Activated gamma-delta T cell treated with Interleukin-2 at 50 U/mL for 16 hours (primary cell): ENCODE measurements around the gene PSMD2.

Source experiments
- DNase-seq: peaks from one replicate; pipeline ENCODE4 v3.0.0-alpha.2; 2020

Gene PSMD2

DNA sequence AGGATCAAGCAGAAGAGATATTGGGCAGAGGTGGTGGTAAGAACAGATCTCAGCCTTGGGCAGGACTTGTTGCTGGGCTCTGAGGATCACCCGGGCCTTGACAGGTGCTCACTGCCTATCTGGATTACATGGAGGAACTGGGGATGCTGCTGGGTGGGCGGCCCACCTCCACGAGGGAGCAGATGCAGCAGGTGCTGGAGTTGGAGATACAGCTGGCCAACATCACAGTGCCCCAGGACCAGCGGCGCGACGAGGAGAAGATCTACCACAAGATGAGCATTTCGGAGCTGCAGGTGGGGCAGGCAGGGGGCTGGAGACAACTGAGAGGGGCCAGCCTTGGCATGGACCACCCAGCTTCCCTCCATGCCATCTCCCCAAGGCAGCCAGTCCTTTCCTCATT lies 15.4 kb upstream of the PSMD2 start:
- DNase-seq, result no peak

GRCh38 chr3:184284696-184285095 lies 14.3 kb upstream of the PSMD2 start:
- no peak for DNase-seq

DNA sequence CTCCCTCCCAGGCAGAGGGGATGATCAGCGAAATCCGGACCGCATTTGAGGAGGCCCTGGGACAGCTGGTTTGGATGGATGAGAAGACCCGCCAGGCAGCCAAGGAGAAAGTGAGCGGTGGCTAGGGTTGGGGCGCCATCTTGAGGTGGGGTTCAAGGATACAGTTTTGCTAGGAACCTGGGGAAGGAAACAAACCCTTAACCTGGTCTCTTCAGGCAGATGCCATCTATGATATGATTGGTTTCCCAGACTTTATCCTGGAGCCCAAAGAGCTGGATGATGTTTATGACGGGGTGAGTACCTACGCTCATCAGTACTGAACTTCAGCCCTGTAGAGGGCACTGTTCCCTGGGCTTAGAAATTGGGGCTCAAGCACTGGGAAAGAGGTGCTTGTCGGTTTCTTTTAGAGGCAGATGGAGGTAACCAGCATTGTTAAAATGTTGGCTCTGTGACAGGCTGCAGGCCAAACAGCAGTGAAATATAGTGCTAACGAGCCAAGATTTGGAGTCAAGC lies 9.6 kb upstream of the PSMD2 start:
- peak; percentile 54 for DNase-seq

DNA sequence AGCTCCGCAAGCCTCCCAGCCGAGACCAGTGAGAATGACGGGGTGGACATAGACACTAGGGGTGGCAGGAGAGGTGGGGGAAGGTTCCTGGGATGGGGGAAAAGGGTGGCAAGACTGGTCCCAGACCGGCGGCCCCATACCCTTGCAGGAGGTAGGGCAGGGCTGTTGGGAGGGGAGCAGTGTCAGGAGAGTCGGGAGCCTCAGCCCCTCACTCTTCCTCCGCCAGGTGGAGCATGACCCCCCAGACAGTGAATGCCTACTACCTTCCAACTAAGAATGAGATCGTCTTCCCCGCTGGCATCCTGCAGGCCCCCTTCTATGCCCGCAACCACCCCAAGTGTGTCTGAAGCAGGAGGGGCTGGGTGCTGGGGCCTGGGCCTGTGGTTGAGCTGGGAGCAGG lies 8.7 kb upstream of the PSMD2 start:
- no peak for DNase-seq

DNA sequence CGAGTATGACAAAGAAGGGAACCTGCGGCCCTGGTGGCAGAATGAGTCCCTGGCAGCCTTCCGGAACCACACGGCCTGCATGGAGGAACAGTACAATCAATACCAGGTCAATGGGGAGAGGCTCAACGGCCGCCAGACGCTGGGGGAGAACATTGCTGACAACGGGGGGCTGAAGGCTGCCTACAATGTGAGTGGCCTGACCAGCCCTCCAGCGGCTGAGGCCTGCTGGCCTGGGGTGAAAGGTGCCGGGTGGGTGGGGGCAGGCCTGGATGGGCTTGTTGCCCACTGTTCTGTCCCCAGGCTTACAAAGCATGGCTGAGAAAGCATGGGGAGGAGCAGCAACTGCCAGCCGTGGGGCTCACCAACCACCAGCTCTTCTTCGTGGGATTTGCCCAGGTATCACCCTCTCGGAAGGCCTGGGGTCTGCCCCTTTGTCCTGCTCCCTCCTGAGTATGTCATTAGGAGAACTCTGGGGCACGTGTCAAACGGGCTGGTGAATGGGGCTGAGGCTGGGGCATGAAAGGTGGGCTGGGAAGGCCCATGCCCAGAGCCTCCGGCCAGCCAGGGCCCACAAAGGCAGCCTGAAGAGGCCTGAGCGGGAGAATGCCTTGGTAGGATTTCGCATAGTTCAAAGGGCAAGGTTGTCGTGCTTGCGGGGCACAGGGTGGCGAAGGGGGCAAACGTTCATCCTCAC lies 7.8 kb upstream of the PSMD2 start:
- DNase-seq, result no peak

GRCh38 chr3:184291738-184292445 lies 7.1 kb upstream of the PSMD2 start:
- DNase-seq, result no peak

DNA sequence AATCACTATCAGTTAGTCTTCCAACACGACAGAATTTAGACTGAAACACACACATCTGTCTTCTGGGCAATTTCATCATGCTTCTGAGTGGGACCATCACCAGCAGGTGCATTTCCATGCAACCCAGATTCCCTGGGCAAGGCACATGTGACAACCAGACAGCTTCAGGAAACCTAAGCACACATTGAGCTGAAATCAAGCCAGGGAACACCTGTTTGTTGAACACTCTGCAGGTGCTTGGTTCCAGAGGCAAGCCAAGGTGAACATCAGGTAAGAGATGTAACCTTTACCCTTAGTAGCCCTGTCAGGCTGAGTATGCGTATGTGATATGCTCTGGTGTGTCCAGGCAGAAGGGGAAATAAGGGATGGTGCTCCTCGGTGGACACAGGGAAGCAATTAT lies 3.3 kb upstream of the PSMD2 start:
- no peak for DNase-seq

DNA sequence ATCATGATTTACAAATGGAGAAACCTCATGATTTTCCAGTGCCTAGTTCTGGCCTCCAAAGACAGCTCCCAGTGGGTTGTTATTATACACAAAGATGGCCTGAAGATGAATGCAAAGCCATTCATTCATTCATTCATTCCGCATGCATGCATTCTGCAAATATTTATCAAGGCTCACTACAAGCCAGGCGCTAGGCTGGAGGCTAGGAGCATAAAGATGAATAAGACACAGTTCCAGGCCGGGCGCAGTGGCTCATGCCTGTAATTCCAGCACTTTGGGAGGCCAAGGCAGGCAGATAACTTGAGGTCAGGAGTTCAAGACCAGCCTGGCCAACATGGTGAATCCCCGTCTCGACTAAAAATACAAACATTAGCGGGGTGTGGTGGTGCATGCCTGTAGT lies 2.4 kb upstream of the PSMD2 start:
- DNase-seq, result no peak

- DNase-seq, result no peak
Observed at GRCh38 chr3:184299488-184300377, 692 bp downstream of the PSMD2 start.

DNA sequence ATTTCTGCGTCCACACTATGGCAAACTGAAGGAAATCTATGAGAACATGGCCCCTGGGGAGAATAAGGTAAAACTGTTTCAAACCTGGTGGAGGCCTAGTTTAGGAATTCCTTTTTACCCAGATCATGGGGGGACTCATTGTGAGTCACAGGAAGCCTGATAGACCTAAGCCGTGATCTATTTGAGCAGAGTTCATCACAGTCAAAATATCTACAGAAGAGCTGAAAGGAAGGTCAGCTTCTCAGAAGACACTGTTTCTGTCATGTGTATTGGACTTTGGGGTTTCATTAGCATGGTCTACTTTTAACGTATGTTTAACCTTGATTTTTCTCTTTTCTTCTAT lies 1.3 kb downstream of the PSMD2 start:
- DNase-seq, result no peak

- DNase-seq, result no peak
Observed at GRCh38 chr3:184305577-184305976, 6.5 kb downstream of the PSMD2 start.

DNA sequence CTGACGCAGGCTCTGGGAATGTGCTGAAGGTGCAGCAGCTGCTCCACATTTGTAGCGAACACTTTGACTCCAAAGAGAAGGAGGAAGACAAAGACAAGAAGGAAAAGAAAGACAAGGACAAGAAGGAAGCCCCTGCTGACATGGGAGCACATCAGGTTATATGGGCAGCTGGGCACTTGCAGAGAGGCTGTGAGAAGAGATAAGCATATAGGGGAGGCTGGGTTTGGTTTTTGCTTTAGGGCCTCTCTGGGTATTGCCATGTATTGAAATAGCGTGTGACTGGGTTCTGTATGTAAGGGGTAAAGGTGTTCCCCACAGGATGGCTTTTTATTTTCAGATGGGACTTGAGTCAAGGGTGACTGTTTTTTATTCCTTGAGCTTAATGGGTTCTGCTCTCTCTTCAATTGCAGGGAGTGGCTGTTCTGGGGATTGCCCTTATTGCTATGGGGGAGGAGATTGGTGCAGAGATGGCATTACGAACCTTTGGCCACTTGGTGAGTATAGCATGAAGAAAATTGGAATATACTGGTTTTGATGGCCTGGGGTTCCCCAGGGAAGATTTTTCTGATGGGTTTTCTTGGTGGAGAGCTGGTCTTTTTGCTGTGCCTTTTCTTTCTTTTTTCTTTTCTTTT lies 7.4 kb downstream of the PSMD2 start:
- no peak for DNase-seq

DNA sequence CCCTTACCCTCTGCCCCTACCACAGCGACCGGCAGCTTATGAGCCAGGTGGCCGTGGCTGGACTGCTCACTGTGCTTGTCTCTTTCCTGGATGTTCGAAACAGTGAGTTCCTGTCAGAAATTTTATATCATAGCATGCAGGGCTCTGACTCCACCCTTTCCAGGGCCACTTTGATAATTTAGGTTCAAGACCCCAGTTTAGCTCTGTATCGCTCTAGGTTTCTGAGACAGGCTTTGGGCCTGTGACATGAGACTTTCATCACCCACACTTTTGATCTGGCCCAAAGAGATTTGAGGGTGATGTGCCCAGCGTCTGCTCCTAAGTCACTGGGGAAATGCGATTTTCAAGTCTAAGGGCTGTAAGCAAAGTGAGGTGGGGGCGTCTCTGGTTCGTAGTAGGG lies 8.9 kb downstream of the PSMD2 start:
- DNase-seq, result no peak

GRCh38 chr3:184308744-184309143 lies 9.7 kb downstream of the PSMD2 start:
- no peak for DNase-seq

DNA sequence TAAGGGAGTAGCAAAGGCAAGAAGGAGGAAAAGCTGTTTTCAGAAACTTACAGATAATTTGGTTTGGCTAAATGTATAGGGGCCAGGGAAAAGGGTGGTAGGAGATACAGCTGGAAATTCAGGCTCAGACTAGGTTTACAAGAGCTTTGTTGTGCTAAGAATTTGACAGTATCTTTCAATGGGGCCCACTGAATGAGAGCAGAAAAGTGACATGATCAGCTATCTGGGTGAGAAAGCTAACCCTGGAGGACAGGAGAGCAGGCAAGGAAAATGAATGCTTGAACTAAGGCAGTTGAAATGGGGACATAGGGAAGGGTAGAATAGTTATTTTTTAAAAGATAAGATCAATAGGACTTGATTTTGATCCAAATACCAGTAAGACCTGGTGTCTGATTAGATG lies 12.6 kb downstream of the PSMD2 start:
- DNase-seq, result no peak

- peak; percentile 91 for DNase-seq
Observed at GRCh38 chr3:184314363-184314699, 15.3 kb downstream of the PSMD2 start, which contains the start of gene EIF4G1. TSS of gene EIF4G1 (plus strand) at chr3:184314606. CDS start at chr3:184315797, 1,191 bp downstream.

GRCh38 chr3:184314700-184315542 lies 15.9 kb downstream of the PSMD2 start:
- peak; percentile 66 for DNase-seq

DNA sequence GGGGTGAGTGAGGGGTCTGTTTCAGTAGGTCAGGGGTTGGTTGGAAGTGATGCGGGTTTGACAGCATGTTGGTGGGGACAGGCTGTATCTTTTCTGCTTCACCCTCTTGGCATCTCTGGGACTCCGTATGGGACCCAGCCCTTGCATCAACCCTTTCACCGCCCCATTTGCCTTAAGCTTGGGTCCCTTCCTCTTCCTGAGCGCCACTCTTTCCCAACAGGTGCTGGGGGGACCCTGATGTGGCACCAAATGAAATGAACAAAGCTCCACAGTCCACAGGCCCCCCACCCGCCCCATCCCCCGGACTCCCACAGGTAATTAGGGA lies 16.5 kb downstream of the PSMD2 start:
- DNase-seq, result no peak

GRCh38 chr3:184315871-184316661 lies 17.0 kb downstream of the PSMD2 start:
- no peak for DNase-seq

DNA sequence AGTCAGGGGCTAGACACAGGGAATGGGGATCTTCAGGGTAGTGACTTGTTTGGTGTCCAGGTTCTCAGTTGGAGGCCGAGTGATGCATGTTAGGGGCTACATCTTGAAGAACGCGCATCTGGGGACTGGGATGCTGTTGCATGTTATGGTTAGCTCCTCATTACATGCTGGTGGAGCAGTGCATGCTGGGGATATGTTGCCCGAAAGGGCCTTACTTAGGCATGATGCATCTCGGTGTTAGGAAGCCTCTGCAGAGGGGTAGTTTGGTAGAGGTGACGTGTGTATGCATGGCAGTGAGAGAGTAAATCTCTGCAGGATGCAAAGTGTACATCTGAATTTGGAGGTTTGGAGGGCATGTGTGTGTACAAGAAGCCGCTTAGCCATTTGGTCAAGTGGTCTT lies 17.8 kb downstream of the PSMD2 start:
- DNase-seq, result no peak

DNA sequence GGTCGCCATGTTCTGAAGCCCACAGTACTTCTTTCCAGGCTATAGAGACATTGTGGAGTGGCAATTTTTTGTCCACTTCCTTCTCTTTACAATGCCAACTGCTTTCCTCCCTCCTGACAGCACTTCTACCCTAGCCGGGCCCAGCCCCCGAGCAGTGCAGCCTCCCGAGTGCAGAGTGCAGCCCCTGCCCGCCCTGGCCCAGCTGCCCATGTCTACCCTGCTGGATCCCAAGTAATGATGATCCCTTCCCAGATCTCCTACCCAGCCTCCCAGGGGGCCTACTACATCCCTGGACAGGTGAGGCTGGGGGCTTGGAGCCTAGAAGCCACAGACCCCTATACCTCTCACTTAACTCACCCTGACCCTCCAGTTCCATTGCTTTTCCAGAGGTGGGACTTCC lies 18.2 kb downstream of the PSMD2 start:
- DNase-seq, result no peak

- no peak for DNase-seq
Observed at GRCh38 chr3:184320104-184320445, 21.0 kb downstream of the PSMD2 start.
